Type B pancreatic cell (in vitro differentiated cells): ENCODE measurements around the gene PHF1. TPM values are rescaled to one million over a fixed set of nuclear protein-coding genes. Genes with fewer than 3 reads are reported as not detected.
A peak's percentile ranks its signal among the peaks of the same experiment; 100 is the strongest.
"Not testable (repeated sequence)": the region's sequence is repeated elsewhere in the genome, so short reads cannot be mapped to it uniquely, and the experiment has no call there.

Experiments used
- DNase-seq: peaks from one replicate; pipeline ENCODE4 v3.0.0; 2021; ENCODE audit warnings: mixed read lengths; ENCODE audit not compliant: unreplicated experiment; ENCODE audit errors: extremely low spot score
- H3K27ac Mint-ChIP-seq: 2 replicates; pipeline ENCODE4 v1.8.0; 2021; ENCODE audit warnings: mild to moderate bottlenecking, mixed read lengths
- H3K27me3 Mint-ChIP-seq: 2 replicates; pipeline ENCODE4 v1.8.0; 2021; ENCODE audit warnings: mixed read lengths
- H3K36me3 Mint-ChIP-seq: 2 replicates; pipeline ENCODE4 v1.8.0; 2021; ENCODE audit warnings: mixed read lengths
- H3K4me1 Mint-ChIP-seq: one replicate; pipeline ENCODE4 v1.8.0; 2021; ENCODE audit warnings: mixed read lengths; ENCODE audit not compliant: unreplicated experiment
- H3K4me3 Mint-ChIP-seq: 2 replicates; pipeline ENCODE4 v1.8.0; 2021; ENCODE audit warnings: mild to moderate bottlenecking, mixed read lengths
- H3K9me3 Mint-ChIP-seq: 2 replicates; pipeline ENCODE4 v1.8.0; 2021; ENCODE audit warnings: mixed read lengths
- long read RNA-seq: library from polyadenylated mRNA; unstranded; transcript quantifications from one replicate; pipeline ENCODE4 v2.0.0, GENCODE V29; 2020
- total RNA-seq: library from RNA; stranded (reverse); gene quantifications from 2 replicates; pipeline ENCODE4 v1.2.1, GENCODE V29; 2021; ENCODE audit warnings: low replicate concordance
- TF ChIP-seq, protein P1 (sequence below): fragments of 200-600 bp; sonication (generic); conservative IDR thresholded peaks from 2 replicates; pipeline ENCODE4 v1.5.0; 2021; ENCODE audit warnings: antibody characterized with exemption, mild to moderate bottlenecking

The PHF1 gene
- 23.8 and 49.6 TPM in 2 replicates for total RNA-seq
- long read RNA-seq: 0 reads

DNA sequence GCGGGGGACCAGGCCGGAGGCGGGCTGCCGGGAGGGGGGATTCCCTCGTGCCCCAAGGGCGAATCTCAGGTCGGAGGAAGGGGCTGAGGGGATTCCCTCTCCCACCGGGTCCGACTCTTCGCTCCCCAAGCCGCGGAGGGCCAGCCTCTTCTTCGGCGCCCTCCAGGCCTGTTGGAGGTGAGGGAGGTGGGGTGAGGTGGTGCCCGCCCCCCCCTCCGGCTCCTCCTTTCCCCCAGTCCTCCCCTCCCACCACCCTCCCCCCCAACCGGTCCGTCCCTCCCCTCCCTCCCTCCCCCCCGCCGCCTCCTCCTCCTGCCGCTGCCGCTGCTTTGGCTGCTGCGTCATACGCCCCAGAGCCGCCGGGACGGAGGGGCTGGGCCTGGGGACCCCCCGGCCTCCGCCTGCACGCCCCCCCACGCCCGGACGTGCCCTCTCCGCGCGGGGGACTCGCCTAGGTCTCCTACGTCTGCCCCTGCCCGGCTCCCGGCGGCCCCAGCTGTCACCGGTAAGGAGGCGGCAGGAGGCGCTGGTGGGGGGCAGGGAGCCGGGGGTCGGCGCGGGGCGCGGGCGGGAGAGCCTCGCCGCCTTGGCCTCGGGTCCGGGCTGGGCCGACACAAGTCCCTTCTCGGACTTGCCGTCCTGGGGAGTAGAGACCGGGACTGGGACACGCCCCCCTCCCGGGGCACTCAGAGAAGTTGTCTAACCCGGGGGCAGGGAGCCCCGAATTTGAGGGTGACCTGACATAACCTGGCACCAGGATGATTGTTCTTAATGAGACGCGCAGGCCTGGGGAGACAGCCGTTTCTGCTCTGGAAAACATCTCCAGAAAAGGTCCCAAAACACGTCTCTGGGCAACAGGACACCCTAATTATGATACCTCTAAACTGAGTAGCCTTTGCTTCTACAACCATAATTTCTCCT, at the start of gene PHF1:
PHF1 (plus strand) TSS at position 304 of the 921 bp plus-strand sequence. CDS start 1,250 bp downstream, outside the sequence.
- Mint-ChIP-seq H3K27me3 (no peaks in the 10 kb centered on the region), H3K4me3 (peak within 1 kb of the TSS; percentile 93), H3K36me3 (peaks cover 10% of the 10 kb centered on the region), H3K27ac (peak within 1 kb of the TSS; percentile 97), H3K4me1 (peaks cover 37% of the 10 kb centered on the region), H3K9me3 (no peaks in the 10 kb centered on the region)
- TF ChIP-seq, protein P1, sequence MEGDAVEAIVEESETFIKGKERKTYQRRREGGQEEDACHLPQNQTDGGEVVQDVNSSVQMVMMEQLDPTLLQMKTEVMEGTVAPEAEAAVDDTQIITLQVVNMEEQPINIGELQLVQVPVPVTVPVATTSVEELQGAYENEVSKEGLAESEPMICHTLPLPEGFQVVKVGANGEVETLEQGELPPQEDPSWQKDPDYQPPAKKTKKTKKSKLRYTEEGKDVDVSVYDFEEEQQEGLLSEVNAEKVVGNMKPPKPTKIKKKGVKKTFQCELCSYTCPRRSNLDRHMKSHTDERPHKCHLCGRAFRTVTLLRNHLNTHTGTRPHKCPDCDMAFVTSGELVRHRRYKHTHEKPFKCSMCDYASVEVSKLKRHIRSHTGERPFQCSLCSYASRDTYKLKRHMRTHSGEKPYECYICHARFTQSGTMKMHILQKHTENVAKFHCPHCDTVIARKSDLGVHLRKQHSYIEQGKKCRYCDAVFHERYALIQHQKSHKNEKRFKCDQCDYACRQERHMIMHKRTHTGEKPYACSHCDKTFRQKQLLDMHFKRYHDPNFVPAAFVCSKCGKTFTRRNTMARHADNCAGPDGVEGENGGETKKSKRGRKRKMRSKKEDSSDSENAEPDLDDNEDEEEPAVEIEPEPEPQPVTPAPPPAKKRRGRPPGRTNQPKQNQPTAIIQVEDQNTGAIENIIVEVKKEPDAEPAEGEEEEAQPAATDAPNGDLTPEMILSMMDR: no peak
- DNase-seq: no peak

DNA sequence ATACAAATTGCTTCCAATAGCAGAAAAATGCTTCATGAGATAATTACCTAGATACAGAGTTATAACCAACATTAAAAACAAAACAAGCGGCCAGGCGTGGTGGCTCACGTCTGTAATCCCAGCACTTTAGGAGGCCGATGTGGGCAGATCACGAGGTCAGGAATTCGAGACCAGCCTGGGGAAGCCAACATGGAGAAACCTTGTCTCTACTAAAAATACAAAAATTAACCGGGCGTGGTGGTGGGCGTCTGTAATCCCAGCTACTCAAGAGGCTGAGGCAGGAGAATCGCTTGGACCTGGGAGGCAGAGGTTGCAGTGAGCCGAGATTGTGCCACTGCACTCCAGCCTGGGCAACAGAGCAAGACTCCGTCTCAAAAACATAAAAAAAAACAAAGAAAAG, 47.3 kb upstream of the PHF1 start:
- not testable (repeated sequence) for H3K27me3 Mint-ChIP-seq, H3K27ac Mint-ChIP-seq, DNase-seq, H3K4me3 Mint-ChIP-seq, H3K9me3 Mint-ChIP-seq, H3K36me3 Mint-ChIP-seq
- peaks cover 10% of the 10 kb centered on the region for H3K4me1 Mint-ChIP-seq

DNA sequence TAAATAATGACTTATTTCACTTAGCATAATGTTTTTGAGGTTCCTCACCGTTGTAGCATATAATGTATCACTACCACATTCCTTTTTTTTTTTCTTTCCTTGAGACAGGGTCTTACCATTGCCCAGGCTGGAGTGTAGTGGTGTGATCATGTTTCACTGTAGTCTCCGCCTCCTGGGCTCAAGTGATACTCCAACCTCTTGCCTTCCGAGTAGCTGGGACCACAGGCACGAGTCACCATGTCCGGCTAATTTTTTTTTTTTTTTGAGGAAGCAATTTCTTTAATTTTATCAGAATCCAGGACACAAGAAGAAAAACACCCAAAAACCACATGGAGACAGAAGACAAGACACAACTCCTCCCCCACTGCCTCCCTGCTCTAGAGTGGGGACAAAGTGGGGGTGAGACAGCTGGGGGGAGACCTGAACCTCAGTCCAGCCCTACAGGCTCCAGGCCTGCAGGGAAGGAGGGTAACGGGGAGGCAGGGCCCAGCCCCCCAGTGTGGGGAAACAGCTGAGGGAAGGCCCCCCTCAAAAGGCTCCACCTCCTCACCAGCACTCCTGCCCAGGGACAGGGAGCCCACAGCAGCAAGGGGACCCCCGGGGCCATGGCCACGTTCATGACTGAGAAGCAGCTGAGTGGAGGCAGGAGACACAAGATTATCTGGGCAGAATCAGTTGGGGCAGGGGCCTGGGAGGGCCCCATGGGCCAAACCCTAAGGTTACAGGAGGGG, 46.2 kb upstream of the PHF1 start:
- H3K36me3 Mint-ChIP-seq, H3K27me3 Mint-ChIP-seq, H3K9me3 Mint-ChIP-seq, DNase-seq: not testable (repeated sequence)
- H3K27ac Mint-ChIP-seq: peak overlapping the region; percentile 71
- H3K4me3 Mint-ChIP-seq: peak overlapping the region; percentile 71
- peaks cover 10% of the 10 kb centered on the region for H3K4me1 Mint-ChIP-seq

DNA sequence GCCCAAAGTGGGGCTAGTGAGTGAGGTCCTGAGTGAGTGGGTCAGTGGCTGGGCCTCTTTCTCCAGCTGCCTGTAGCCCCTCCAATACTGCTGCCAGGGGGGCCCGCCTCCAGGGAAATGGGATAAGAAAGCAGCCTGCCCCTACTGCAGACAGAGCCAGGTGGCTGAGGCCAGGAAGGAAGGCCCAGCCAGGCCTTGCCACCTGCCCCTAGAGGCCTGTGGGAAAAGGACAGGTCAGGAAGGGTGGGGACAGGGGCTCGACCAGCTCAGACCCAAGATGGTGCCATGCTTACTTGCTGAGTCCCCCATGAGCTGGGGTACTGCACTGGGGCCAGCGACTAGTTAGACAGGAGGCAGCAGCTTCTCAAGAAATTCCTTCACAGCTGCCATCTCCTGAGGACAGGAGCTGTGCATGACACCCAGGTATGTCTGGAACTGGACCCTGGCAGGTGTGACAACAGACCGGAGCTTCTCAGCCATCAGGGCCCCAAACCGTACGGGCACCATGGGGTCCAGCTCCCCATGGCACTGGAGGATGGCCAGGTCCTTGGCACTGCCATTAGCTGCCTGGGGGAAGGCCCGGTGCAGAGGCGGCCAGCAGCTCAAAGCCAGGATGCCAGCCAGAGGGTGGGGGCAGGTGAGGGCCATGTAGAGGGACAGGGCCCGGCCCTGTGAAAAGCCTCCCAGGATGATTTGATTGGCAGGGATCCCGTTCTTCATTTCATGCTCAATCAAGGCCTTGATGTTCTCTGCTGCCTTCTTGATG, 45.4 kb upstream of the PHF1 start:
- H3K4me1 Mint-ChIP-seq: peaks cover 10% of the 10 kb centered on the region
- not testable (repeated sequence) for H3K27ac Mint-ChIP-seq, DNase-seq, H3K4me3 Mint-ChIP-seq, H3K9me3 Mint-ChIP-seq, H3K27me3 Mint-ChIP-seq, H3K36me3 Mint-ChIP-seq

DNA sequence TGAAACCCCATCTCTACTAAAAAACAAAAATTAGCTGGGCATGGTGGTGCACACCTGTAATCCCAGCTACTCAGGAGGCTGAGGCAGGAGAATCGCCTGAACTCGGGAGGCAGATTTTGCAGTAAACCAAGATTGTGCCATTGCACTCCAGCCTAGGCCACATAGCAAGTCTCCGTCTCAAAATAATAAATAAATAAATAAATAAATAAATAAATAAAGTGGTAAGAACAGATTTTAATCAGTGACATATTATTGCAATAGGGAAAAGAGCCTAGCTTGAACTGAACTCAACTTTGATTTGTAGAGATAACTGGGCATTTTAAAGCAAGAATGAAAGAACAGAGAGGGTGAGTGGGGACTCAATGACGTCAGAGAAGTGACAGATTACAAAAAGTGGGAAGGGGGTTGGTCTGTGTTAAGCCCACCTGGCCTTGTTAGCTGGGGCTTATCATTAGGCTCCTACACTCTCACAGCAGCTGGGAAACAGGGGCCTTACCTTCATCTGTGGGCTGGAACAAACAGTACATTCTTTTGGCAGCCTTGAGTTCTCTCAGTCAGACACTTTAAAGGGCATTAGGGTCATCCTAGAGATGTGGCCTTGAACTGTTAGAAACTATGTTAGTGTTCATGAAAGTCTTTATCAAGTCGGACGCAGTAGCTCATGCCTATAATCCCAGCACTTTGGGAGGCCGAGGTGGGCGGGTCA, 43.7 kb upstream of the PHF1 start:
- Mint-ChIP-seq H3K27ac (no peak overlapping the region), H3K4me3 (no peak overlapping the region), H3K27me3 (no peaks in the 10 kb centered on the region), H3K4me1 (peaks cover 10% of the 10 kb centered on the region), H3K36me3 (no peaks in the 10 kb centered on the region), H3K9me3 (no peaks in the 10 kb centered on the region)
- no peak for DNase-seq
- TF ChIP-seq, protein P1: no peak

DNA sequence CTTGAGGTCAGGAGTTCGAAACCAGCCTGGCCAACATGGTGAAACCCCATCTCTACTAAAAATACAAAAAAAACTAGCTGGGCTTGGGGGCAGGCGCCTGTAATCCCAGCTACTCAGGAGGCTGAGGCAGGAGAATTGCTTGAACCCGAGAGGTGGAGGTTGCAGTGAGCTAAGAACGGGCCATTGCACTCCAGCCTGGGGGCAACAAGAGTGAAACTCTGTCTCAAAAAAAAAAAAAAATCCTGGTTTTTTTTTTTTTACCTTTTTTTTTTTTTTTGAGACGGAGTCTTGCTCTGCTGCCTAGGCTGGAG, 43.1 kb upstream of the PHF1 start:
- H3K4me1 Mint-ChIP-seq: peaks cover 14% of the 10 kb centered on the region
- H3K27ac Mint-ChIP-seq, H3K36me3 Mint-ChIP-seq, H3K9me3 Mint-ChIP-seq, H3K4me3 Mint-ChIP-seq, H3K27me3 Mint-ChIP-seq, DNase-seq: not testable (repeated sequence)

DNA sequence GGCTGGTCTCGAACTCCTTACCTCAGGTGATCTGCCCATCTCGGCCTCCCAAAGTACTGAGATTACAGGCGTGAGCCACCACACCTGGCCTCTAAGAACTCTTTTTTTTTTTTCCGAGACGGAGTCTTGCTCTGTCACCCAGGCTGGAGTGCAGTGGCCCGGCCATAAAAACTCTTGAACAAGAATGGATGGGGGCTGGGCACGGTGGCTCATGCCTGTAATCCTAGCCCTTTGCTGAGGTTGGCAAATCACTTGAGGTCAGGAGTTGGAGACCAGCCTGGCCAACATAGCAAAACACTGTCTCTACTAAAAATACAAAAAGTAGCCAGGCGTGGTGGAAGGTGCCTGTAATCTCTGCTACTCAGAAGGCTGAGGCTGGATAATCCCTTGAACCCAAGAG, 38.9 kb upstream of the PHF1 start:
- H3K27me3 Mint-ChIP-seq, H3K27ac Mint-ChIP-seq, H3K4me3 Mint-ChIP-seq, DNase-seq, H3K36me3 Mint-ChIP-seq, H3K9me3 Mint-ChIP-seq: not testable (repeated sequence)
- peaks cover 21% of the 10 kb centered on the region for H3K4me1 Mint-ChIP-seq
